SK-N-SH (cell line): ENCODE results near the gene CREB5. TPM values are rescaled to one million over a fixed set of nuclear protein-coding genes. Genes with fewer than 3 reads are reported as not detected.

Experiments used
- CTCF ChIA-PET: fragments of 300-600, 350-600 bp; formaldehyde crosslinking; extraction: SDS; loops from one replicate; lab custom pipeline; 2021; lab: Yijun Ruan, JAX
- POLR2A ChIA-PET: fragments of 350-600 bp; sonication (Branson Sonifier 250); formaldehyde crosslinking; extraction: SDS; loops from one replicate; lab custom pipeline; 2020; ENCODE audit warnings: antibody characterized with exemption, inconsistent platforms; lab: Yijun Ruan, JAX
- DNase-seq: peaks from one replicate; pipeline ENCODE4 v3.0.0; 2012
- H2AFZ ChIP-seq: fragments of 200-600 bp; sonication (generic); 2 replicates; pipeline ENCODE4 v1.8.1; 2016; ENCODE audit warnings: antibody characterized with exemption, mild to moderate bottlenecking, low read depth
- H3F3A ChIP-seq: fragments of 200-600 bp; sonication (generic); replicated peaks from 2 replicates; pipeline ENCODE3; 2016; ENCODE audit warnings: antibody characterized with exemption, mild to moderate bottlenecking; ENCODE audit not compliant: insufficient read depth
- H3K27ac ChIP-seq, 2 experiments: fragments of 200-500 bp in 1 of 2; fragments of 200-600 bp in 1 of 2; sonication (Bioruptor generic) in 1 of 2; sonication (generic), shearing (Covaris generic) in 1 of 2; 2 replicates each; pipeline versions ENCODE4 v1.5.1 to v1.6.1; 2014 to 2016; ENCODE audit warnings: low read depth in 2 of 2, inconsistent platforms in 1 of 2, low read length in 1 of 2, mild to moderate bottlenecking in 1 of 2, mixed read lengths in 1 of 2
- H3K27me3 ChIP-seq: fragments of 200-600 bp; sonication (generic), shearing (Covaris generic); 2 replicates; pipeline ENCODE4 v1.6.1; 2016; ENCODE audit warnings: mixed run types; ENCODE audit not compliant: insufficient read depth
- H3K36me3 ChIP-seq, 2 experiments: fragments of 200-500 bp in 1 of 2; fragments of 200-600 bp in 1 of 2; sonication (Bioruptor generic) in 1 of 2; sonication (generic) in 1 of 2; replicated peaks in 1 of 2; 2 replicates each; pipeline versions ENCODE3 to v1.5.1; 2014 to 2016; ENCODE audit warnings: low read length in 1 of 2, mild to moderate bottlenecking in 1 of 2; ENCODE audit not compliant: insufficient read depth in 2 of 2, control insufficient read depth in 1 of 2
- H3K4me1 ChIP-seq, 2 experiments: fragments of 200-500 bp in 1 of 2; fragments of 200-600 bp in 1 of 2; sonication (Bioruptor generic) in 1 of 2; sonication (generic), shearing (Covaris generic) in 1 of 2; 2 replicates each; pipeline versions ENCODE4 v1.5.1 to v1.6.1; 2014 to 2016; ENCODE audit warnings: low read depth in 1 of 2, low read length in 1 of 2, mixed run types in 1 of 2; ENCODE audit not compliant: insufficient read depth in 2 of 2, control insufficient read depth in 1 of 2
- H3K4me2 ChIP-seq: fragments of 200-600 bp; sonication (generic), shearing (Covaris generic); 2 replicates; pipeline ENCODE4 v1.6.1; 2017; ENCODE audit warnings: mixed run types
- H3K4me3 ChIP-seq, 2 experiments: fragments of 200-500 bp in 1 of 2; fragments of 200-600 bp in 1 of 2; sonication (Bioruptor generic) in 1 of 2; sonication (generic), shearing (Covaris generic) in 1 of 2; 2 replicates each; pipeline versions ENCODE4 v1.5.1 to v1.8.1; 2014 to 2016; ENCODE audit warnings: low read depth in 2 of 2, inconsistent platforms in 1 of 2, low read length in 1 of 2, mild to moderate bottlenecking in 1 of 2, mixed read lengths in 1 of 2, moderate library complexity in 1 of 2
- H3K79me2 ChIP-seq: fragments of 200-600 bp; sonication (generic); 2 replicates; pipeline ENCODE4 v1.8.1; 2017; ENCODE audit warnings: mild to moderate bottlenecking; ENCODE audit not compliant: insufficient read depth
- H3K9ac ChIP-seq: fragments of 200-600 bp; sonication (generic); 2 replicates; pipeline ENCODE4 v1.6.1; 2017; ENCODE audit warnings: mixed run types
- H3K9me2 ChIP-seq: fragments of 200-600 bp; sonication (generic); 2 replicates; pipeline ENCODE4 v1.6.1; 2017; ENCODE audit warnings: mixed run types
- H3K9me3 ChIP-seq: fragments of 200-600 bp; sonication (generic); 2 replicates; pipeline ENCODE4 v1.6.1; 2017; ENCODE audit warnings: mixed run types, mild to moderate bottlenecking, moderate library complexity
- H4K20me1 ChIP-seq: fragments of 200-600 bp; sonication (generic); 2 replicates; pipeline ENCODE4 v1.6.1; 2017; ENCODE audit warnings: mild to moderate bottlenecking, mixed run types; ENCODE audit not compliant: insufficient read depth
- CHD2 ChIP-seq: fragments of 150-350 bp; IDR thresholded peaks from 2 replicates; pipeline ENCODE4 v1.6.1; 2018; ENCODE audit warnings: low read length; ENCODE audit not compliant: partially characterized antibody
- ELF1 ChIP-seq: IDR thresholded peaks from 2 replicates; pipeline ENCODE4 v1.4.0; 2012
- EP300 ChIP-seq, 2 experiments: IDR thresholded peaks; 2 replicates each; pipeline versions ENCODE4 v1.4.0 to v1.6.1; 2012; ENCODE audit warnings: borderline replicate concordance in 1 of 2, low read depth in 1 of 2, low read length in 1 of 2
- EZH2phosphoT487 ChIP-seq: fragments of 200-600 bp; sonication (generic); IDR thresholded peaks from 2 replicates; pipeline ENCODE4 v1.6.1; 2017; ENCODE audit warnings: low read depth, mixed run types, mild to moderate bottlenecking, antibody characterized with exemption, moderate library complexity, borderline replicate concordance
- FOSL2 ChIP-seq: IDR thresholded peaks from 2 replicates; pipeline ENCODE4 v1.4.0; 2012; ENCODE audit warnings: low read depth, mild to moderate bottlenecking, moderate library complexity, borderline replicate concordance
- FOXJ3 ChIP-seq: sonication (generic); formaldehyde crosslinking; IDR thresholded peaks from 2 replicates; pipeline ENCODE4 v1.5.1; 2020; ENCODE audit warnings: mild to moderate bottlenecking, missing genetic modification reagents
- FOXM1 ChIP-seq: IDR thresholded peaks from 2 replicates; pipeline ENCODE4 v1.4.0; 2012; ENCODE audit warnings: low read depth, mild to moderate bottlenecking
- GATA2 ChIP-seq: sonication (generic); formaldehyde crosslinking; IDR thresholded peaks from 2 replicates; pipeline ENCODE4 v1.5.0; 2020; ENCODE audit warnings: mild to moderate bottlenecking, missing genetic modification reagents
- JUND ChIP-seq: IDR thresholded peaks from 2 replicates; pipeline ENCODE4 v1.4.0; 2012
- MEF2A ChIP-seq: IDR thresholded peaks from 2 replicates; pipeline ENCODE4 v1.4.0; 2012; ENCODE audit warnings: low read depth, borderline replicate concordance
- MXI1 ChIP-seq: IDR thresholded peaks from 2 replicates; pipeline ENCODE4 v1.6.1; 2012; ENCODE audit warnings: mild to moderate bottlenecking, low read depth, low read length, improper control_type of control experiment
- NFIC ChIP-seq: IDR thresholded peaks from 2 replicates; pipeline ENCODE4 v1.4.0; 2012; ENCODE audit warnings: borderline replicate concordance
- NRF1 ChIP-seq: IDR thresholded peaks from 2 replicates; pipeline ENCODE4 v1.6.1; 2012; ENCODE audit warnings: low read depth, mild to moderate bottlenecking, low read length
- PBX3 ChIP-seq: IDR thresholded peaks from 2 replicates; pipeline ENCODE4; 2012
- POLR2AphosphoS5 ChIP-seq: IDR thresholded peaks from 2 replicates; pipeline ENCODE4 v1.6.1; 2012; ENCODE audit warnings: low read depth, low read length
- RAD21 ChIP-seq: IDR thresholded peaks from 2 replicates; pipeline ENCODE4 v1.6.1; 2012; ENCODE audit warnings: mild to moderate bottlenecking, low read length
- RCOR1 ChIP-seq: fragments of 150-350 bp; IDR thresholded peaks from 2 replicates; pipeline ENCODE4 v1.6.1; 2017; ENCODE audit warnings: antibody characterized with exemption, low read length
- RXRA ChIP-seq: IDR thresholded peaks from 2 replicates; pipeline ENCODE4 v1.4.0; 2012; ENCODE audit warnings: low read depth, mild to moderate bottlenecking, borderline replicate concordance
- SMC3 ChIP-seq: IDR thresholded peaks from 2 replicates; pipeline ENCODE4 v1.6.1; 2012; ENCODE audit warnings: low read depth, low read length, improper control_type of control experiment
- TCF12 ChIP-seq: IDR thresholded peaks from 2 replicates; pipeline ENCODE4 v1.4.0; 2012
- TEAD4 ChIP-seq: IDR thresholded peaks from 2 replicates; pipeline ENCODE4 v1.4.0; 2012; ENCODE audit warnings: mild to moderate bottlenecking, borderline replicate concordance; ENCODE audit not compliant: insufficient read depth
- YY1 ChIP-seq: IDR thresholded peaks from 2 replicates; pipeline ENCODE4 v1.4.0; 2012; ENCODE audit warnings: low read depth, mild to moderate bottlenecking
- ZBTB33 ChIP-seq: IDR thresholded peaks from 2 replicates; pipeline ENCODE4 v1.4.0; 2012; ENCODE audit warnings: low read depth, borderline replicate concordance
- WGBS: methylation state at CpG from one replicate; pipeline ENCODE4 v1.1.6; 2017; ENCODE audit warnings: low lambda C conversion rate; 5-methylcytosine and 5-hydroxymethylcytosine counted together
- polyA plus RNA-seq, 3 experiments: library from polyadenylated mRNA; depleted of rRNA; stranded (reverse); fragments of >200 nt; gene quantifications; 2 replicates each; pipeline ENCODE4 v1.2.3, GENCODE V29; 2012
- TF ChIP-seq, protein P1 (sequence below): fragments of 150-350 bp; IDR thresholded peaks from 2 replicates; pipeline ENCODE4 v1.6.1; 2017; ENCODE audit warnings: antibody characterized with exemption, low read length, low read depth, borderline replicate concordance
- TF ChIP-seq, protein P2 (sequence below): fragments of 200-600 bp; sonication (generic); IDR thresholded peaks from 2 replicates; pipeline ENCODE4 v1.6.1; 2017; ENCODE audit warnings: antibody characterized with exemption, mild to moderate bottlenecking, moderate library complexity

The CREB5 gene
- polyA plus RNA-seq, 1 of the 3 experiments (the other 2 are of a cell fraction) = 19.3 TPM

- no peak for TF ChIP-seq ZBTB33
These were observed 391.8 kb downstream of the CREB5 start (continued) for GRCh38 chr7:28804157-28804556.

DNA sequence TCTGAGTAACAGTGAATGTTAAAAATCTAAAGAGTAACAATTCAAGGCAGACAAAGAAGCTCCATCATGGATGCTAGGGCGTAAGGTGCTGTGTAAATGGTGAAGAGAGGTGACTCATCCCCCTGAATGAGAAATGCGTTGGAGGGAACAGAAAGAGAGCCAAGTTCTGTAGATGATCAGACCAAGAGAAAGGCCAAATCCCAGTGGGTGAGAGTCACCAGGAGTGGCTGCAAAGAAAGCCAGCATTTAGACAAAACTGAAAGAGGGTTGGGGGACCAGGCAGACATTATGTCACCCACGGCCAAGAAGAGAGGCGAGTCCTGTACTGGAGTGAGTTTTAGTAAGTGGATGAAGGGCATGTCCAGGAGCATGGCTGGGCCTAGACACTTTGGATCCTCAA, 392.7 kb downstream of the CREB5 start:
- Histone ChIP-seq H3K4me1 (peaks cover 3 to 6% of the 10 kb centered on the region in 2 experiments; a peak in 1 of 4 replicates), H3F3A (no peaks in the 10 kb centered on the region), H2AFZ (no peak overlapping the region), H3K9me2 (no peaks in the 10 kb centered on the region), H3K9me3 (no peaks in the 10 kb centered on the region), H4K20me1 (no peaks in the 10 kb centered on the region), H3K27ac (no peak overlapping the region), H3K79me2 (no peaks in the 10 kb centered on the region), H3K4me3 (no peak overlapping the region), H3K4me2 (no peak overlapping the region), H3K36me3 (no peaks in the 10 kb centered on the region), H3K27me3 (no peaks in the 10 kb centered on the region), H3K9ac (no peak overlapping the region)
- POLR2A ChIA-PET = no interaction called here
- DNase-seq = no peak
- CTCF ChIA-PET = no interaction called here
- 80% methylated on average over 4 of the region's 4 CpGs for WGBS
- no peak for TF ChIP-seq GATA2
- TF ChIP-seq RAD21 = no peak
- TF ChIP-seq ELF1 = no peak
- TF ChIP-seq ZBTB33 = no peak
- TF ChIP-seq NFIC = peak; percentile 16; the same call in 1 of the 2 replicates
- TF ChIP-seq SMC3 = no peak
- TF ChIP-seq TCF12 = no peak
- TF ChIP-seq, protein P1, sequence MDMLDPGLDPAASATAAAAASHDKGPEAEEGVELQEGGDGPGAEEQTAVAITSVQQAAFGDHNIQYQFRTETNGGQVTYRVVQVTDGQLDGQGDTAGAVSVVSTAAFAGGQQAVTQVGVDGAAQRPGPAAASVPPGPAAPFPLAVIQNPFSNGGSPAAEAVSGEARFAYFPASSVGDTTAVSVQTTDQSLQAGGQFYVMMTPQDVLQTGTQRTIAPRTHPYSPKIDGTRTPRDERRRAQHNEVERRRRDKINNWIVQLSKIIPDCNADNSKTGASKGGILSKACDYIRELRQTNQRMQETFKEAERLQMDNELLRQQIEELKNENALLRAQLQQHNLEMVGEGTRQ = no peak
- no peak for TF ChIP-seq FOXM1
- peak; percentile 38 for TF ChIP-seq JUND
- TF ChIP-seq EZH2phosphoT487 = no peak
- TF ChIP-seq TEAD4 = no peak
- TF ChIP-seq YY1 = peak; percentile 45; the same call in 1 of the 2 replicates
- no peak for TF ChIP-seq CHD2
- TF ChIP-seq PBX3 = no peak
- peak; percentile 46; the same call in 1 of the 2 replicates for TF ChIP-seq FOSL2
- TF ChIP-seq EP300 (IDR thresholded peaks at IDR 0.05; ENCODE audit: borderline replicate concordance in 1 of 2, low read depth in 1 of 2, low read length in 1 of 2) = no peak
- TF ChIP-seq POLR2AphosphoS5 = no peak
- no peak for TF ChIP-seq NRF1
- TF ChIP-seq MEF2A = no peak
- no peak for TF ChIP-seq RCOR1
- TF ChIP-seq RXRA = no peak
- TF ChIP-seq, protein P2, sequence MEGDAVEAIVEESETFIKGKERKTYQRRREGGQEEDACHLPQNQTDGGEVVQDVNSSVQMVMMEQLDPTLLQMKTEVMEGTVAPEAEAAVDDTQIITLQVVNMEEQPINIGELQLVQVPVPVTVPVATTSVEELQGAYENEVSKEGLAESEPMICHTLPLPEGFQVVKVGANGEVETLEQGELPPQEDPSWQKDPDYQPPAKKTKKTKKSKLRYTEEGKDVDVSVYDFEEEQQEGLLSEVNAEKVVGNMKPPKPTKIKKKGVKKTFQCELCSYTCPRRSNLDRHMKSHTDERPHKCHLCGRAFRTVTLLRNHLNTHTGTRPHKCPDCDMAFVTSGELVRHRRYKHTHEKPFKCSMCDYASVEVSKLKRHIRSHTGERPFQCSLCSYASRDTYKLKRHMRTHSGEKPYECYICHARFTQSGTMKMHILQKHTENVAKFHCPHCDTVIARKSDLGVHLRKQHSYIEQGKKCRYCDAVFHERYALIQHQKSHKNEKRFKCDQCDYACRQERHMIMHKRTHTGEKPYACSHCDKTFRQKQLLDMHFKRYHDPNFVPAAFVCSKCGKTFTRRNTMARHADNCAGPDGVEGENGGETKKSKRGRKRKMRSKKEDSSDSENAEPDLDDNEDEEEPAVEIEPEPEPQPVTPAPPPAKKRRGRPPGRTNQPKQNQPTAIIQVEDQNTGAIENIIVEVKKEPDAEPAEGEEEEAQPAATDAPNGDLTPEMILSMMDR = no peak
- TF ChIP-seq MXI1 = no peak
- no peak for TF ChIP-seq FOXJ3 (CRISPR knock-in tag)
